Activated naive CD4-positive, alpha-beta T cell treated with anti-CD3 and anti-CD28 coated beads, Interleukin-2, amount 50 U/mL, for 72 hours (primary cell): Measurements from ENCODE around the gene TMEM80. TPM values are rescaled to one million over a fixed set of nuclear protein-coding genes. Genes with fewer than 3 reads are reported as not detected.
A peak's percentile ranks its signal among the peaks of the same experiment; 100 is the strongest.
"Not testable (repeated sequence)": the region's sequence is repeated elsewhere in the genome, so short reads cannot be mapped to it uniquely, and the experiment has no call there.

Source experiments
- ATAC-seq, 2 donors: fragments of 150-1000 bp; cut with Tn5 transposase; 2 replicates each; pipeline ENCODE4 v1.10.0; 2021; ENCODE audit warnings: mild to moderate bottlenecking in 2 of 2, moderate library complexity in 2 of 2
- DNase-seq, 2 donors: peaks; one replicate each; pipeline ENCODE4 v3.0.0; 2021 to 2022; ENCODE audit warnings: low spot score in 2 of 2
- H3K27ac Mint-ChIP-seq, 2 donors: one replicate each; pipeline ENCODE4 v1.8.0; 2022; ENCODE audit warnings: mild to moderate bottlenecking in 2 of 2, mixed read lengths in 2 of 2
- H3K36me3 Mint-ChIP-seq, 2 donors: one replicate each; pipeline ENCODE4 v1.8.0; 2022; ENCODE audit warnings: mixed read lengths in 2 of 2
- H3K9me3 Mint-ChIP-seq, 2 donors: one replicate each; pipeline ENCODE4 v1.8.0; 2022; ENCODE audit warnings: mixed read lengths in 2 of 2
- total RNA-seq, 2 donors: library from RNA; stranded (reverse); gene quantifications; one replicate each; pipeline ENCODE4 v1.2.3, GENCODE V29; 2022

Gene TMEM80
- total RNA-seq, 2 donors from 2014 or later, result 5.2 to 11.3 TPM

- Mint-ChIP-seq H3K27ac (no peak overlapping the region), H3K36me3 (peaks cover 0 to 10% of the 10 kb centered on the region in 2 donors), H3K9me3 (no peaks in the 10 kb centered on the region)
- ATAC-seq (no peak), DNase-seq (no peak)
Observed at GRCh38 chr11:665704-666281, 29.8 kb upstream of the TMEM80 start.

GRCh38 chr11:673866-674265 lies 21.8 kb upstream of the TMEM80 start:
- no peak for ATAC-seq
- Mint-ChIP-seq H3K36me3 (peaks cover 10 to 12% of the 10 kb centered on the region in 2 donors), H3K27ac (no peak overlapping the region)

GRCh38 chr11:674406-674805 lies 21.2 kb upstream of the TMEM80 start:
- no peaks in the 10 kb centered on the region for H3K9me3 Mint-ChIP-seq
- DNase-seq (no peak), ATAC-seq (no peak)
- H3K36me3 Mint-ChIP-seq, result peaks cover 10 to 12% of the 10 kb centered on the region in 2 donors
- no peak overlapping the region for H3K27ac Mint-ChIP-seq

More at GRCh38 chr11:673866-674265, 21.8 kb upstream of the TMEM80 start:
- H3K9me3 Mint-ChIP-seq, result no peaks in the 10 kb centered on the region
- DNase-seq, result no peak

GRCh38 chr11:678297-678696 lies 17.3 kb upstream of the TMEM80 start:
- Mint-ChIP-seq H3K9me3 (no peaks in the 10 kb centered on the region), H3K36me3 (peaks cover 10 to 20% of the 10 kb centered on the region in 2 donors), H3K27ac (peak overlapping the region in 1 of 2 donors; percentile 2)
- no peak for DNase-seq
- ATAC-seq, result no peak

- DNase-seq (no peak), ATAC-seq (no peak)
- H3K9me3 Mint-ChIP-seq, result no peaks in the 10 kb centered on the region
- no peak overlapping the region for H3K27ac Mint-ChIP-seq
- H3K36me3 Mint-ChIP-seq, result peaks cover 23 to 33% of the 10 kb centered on the region in 2 donors
Observed at GRCh38 chr11:679271-680207, 16.1 kb upstream of the TMEM80 start.

- no peak for ATAC-seq
- Mint-ChIP-seq H3K27ac (peak overlapping the region in 1 of 2 donors; percentile 57), H3K36me3 (peaks cover 26 to 35% of the 10 kb centered on the region in 2 donors), H3K9me3 (no peaks in the 10 kb centered on the region)
- DNase-seq, result no peak
Observed at GRCh38 chr11:680476-680875, 15.1 kb upstream of the TMEM80 start.

- Mint-ChIP-seq H3K27ac (peak overlapping the region in 1 of 2 donors; percentile 57), H3K9me3 (no peaks in the 10 kb centered on the region), H3K36me3 (peaks cover 26 to 35% of the 10 kb centered on the region in 2 donors)
- DNase-seq, result no peak
- ATAC-seq, result no peak
Observed at GRCh38 chr11:680970-681369, 14.6 kb upstream of the TMEM80 start.

- Mint-ChIP-seq H3K27ac (peak overlapping the region in 1 of 2 donors; percentile 76), H3K36me3 (peaks cover 34 to 40% of the 10 kb centered on the region in 2 donors), H3K9me3 (no peaks in the 10 kb centered on the region)
- DNase-seq, result no peak
- no peak for ATAC-seq
Observed at GRCh38 chr11:686451-687243, 9.0 kb upstream of the TMEM80 start.

GRCh38 chr11:687751-688150 lies 7.9 kb upstream of the TMEM80 start:
- DNase-seq, result no peak
- H3K9me3 Mint-ChIP-seq, result no peaks in the 10 kb centered on the region
- no peak for ATAC-seq
- peak overlapping the region in 1 of 2 donors; percentile 61 for H3K27ac Mint-ChIP-seq
- peaks cover 30 to 34% of the 10 kb centered on the region in 2 donors for H3K36me3 Mint-ChIP-seq

GRCh38 chr11:688681-689080 lies 6.9 kb upstream of the TMEM80 start:
- H3K36me3 Mint-ChIP-seq, result peaks cover 28 to 35% of the 10 kb centered on the region in 2 donors
- ATAC-seq, result no peak
- H3K9me3 Mint-ChIP-seq, result no peaks in the 10 kb centered on the region
- no peak overlapping the region for H3K27ac Mint-ChIP-seq
- no peak for DNase-seq

- Mint-ChIP-seq H3K9me3 (no peaks in the 10 kb centered on the region), H3K36me3 (peaks cover 21 to 28% of the 10 kb centered on the region in 2 donors), H3K27ac (no peak overlapping the region)
- DNase-seq (no peak), ATAC-seq (no peak)
Observed at GRCh38 chr11:689625-690024, 6.0 kb upstream of the TMEM80 start.

GRCh38 chr11:690244-690643 lies 5.4 kb upstream of the TMEM80 start:
- ATAC-seq, DNase-seq, H3K9me3 Mint-ChIP-seq, H3K27ac Mint-ChIP-seq: not testable (repeated sequence)
- H3K36me3 Mint-ChIP-seq, result peaks cover 19 to 26% of the 10 kb centered on the region in 2 donors

GRCh38 chr11:690738-691633 lies 4.6 kb upstream of the TMEM80 start:
- DNase-seq, result no peak
- ATAC-seq, result no peak
- peak overlapping the region in 1 of 2 donors; percentile 73 for H3K27ac Mint-ChIP-seq
- peaks cover 19 to 26% of the 10 kb centered on the region in 2 donors for H3K36me3 Mint-ChIP-seq
- H3K9me3 Mint-ChIP-seq, result no peaks in the 10 kb centered on the region

- Mint-ChIP-seq H3K36me3 (peaks cover 15 to 22% of the 10 kb centered on the region in 2 donors), H3K27ac (no peak overlapping the region), H3K9me3 (no peaks in the 10 kb centered on the region)
- no peak for ATAC-seq
- no peak for DNase-seq
Observed at GRCh38 chr11:691710-692590, 3.7 kb upstream of the TMEM80 start.

GRCh38 chr11:692824-693414 lies 2.7 kb upstream of the TMEM80 start:
- DNase-seq, result no peak
- Mint-ChIP-seq H3K27ac (peak overlapping the region; percentile 81 to 95), H3K36me3 (peaks cover 7 to 12% of the 10 kb centered on the region in 2 donors), H3K9me3 (no peaks in the 10 kb centered on the region)
- no peak for ATAC-seq
